ENCODE measurements around the gene PRKG1.

- TF ChIP-seq CTCF (IDR thresholded peaks at IDR 0.05), result no peak
- TF ChIP-seq POLR2A (IDR thresholded peaks at IDR 0.05), result no peak
Measured at GRCh38 chr10:51935341-51935740, 861.1 kb downstream of the PRKG1 start.

All from Peyer's patch (tissue), 4 donors.